VCaP (cell line): ENCODE results near the gene KCNH8.

Source experiments
- H3K27ac ChIP-seq: fragments of 450-650 bp; 2 replicates; pipeline ENCODE4 v1.5.1; 2017
- TF ChIP-seq, protein P1 (sequence below): fragments of 450-650 bp; conservative IDR thresholded peaks from 2 replicates; pipeline ENCODE4 v1.5.1; 2017; ENCODE audit warnings: mild to moderate bottlenecking, moderate library complexity

Gene KCNH8

DNA sequence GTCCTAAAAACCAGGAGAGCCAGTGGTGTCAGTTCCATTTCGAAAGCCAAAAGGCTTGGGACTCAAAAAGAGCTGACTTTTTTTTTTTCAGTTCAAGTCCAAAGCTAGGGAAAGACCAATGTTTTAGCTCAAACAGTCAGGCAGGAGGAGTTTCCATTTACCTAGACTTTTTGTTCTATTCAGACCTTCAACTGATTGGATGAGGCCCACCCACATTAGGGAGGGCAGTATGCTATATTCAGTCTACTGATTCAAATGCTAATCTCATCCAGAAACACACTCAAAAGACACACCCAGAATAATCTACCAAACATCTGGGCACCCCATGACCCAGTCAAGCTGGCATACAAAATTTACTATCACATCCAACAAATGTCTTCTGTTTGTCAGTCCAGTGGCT, 374.0 kb downstream of the KCNH8 start:
- H3K27ac ChIP-seq: no peak overlapping the region
- TF ChIP-seq, protein P1, sequence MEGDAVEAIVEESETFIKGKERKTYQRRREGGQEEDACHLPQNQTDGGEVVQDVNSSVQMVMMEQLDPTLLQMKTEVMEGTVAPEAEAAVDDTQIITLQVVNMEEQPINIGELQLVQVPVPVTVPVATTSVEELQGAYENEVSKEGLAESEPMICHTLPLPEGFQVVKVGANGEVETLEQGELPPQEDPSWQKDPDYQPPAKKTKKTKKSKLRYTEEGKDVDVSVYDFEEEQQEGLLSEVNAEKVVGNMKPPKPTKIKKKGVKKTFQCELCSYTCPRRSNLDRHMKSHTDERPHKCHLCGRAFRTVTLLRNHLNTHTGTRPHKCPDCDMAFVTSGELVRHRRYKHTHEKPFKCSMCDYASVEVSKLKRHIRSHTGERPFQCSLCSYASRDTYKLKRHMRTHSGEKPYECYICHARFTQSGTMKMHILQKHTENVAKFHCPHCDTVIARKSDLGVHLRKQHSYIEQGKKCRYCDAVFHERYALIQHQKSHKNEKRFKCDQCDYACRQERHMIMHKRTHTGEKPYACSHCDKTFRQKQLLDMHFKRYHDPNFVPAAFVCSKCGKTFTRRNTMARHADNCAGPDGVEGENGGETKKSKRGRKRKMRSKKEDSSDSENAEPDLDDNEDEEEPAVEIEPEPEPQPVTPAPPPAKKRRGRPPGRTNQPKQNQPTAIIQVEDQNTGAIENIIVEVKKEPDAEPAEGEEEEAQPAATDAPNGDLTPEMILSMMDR: no peak

DNA sequence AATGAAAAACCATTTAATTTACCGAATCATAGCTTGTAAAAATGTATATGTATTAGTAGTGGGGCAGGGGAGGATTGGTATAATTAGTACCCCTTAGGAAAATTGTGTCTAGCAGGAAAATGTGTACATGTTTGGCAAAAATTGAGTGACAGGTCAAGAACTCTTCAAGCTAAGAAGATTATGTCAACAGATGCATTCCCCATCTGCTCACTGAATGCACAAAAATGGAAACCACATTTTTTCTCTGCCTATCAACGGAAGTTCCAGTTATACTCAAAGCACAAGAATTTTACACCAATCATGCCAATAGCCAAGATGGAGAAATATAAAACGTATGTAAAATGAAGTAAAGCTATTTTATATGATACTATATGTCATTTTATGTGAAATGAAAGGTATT, 377.8 kb downstream of the KCNH8 start:
- no peak overlapping the region for H3K27ac ChIP-seq

GRCh38 chr3:19527746-19528145, 379.4 kb downstream of the KCNH8 start:
- no peak overlapping the region for H3K27ac ChIP-seq
- TF ChIP-seq, protein P1: no peak

More for the DNA sequence above, 377.8 kb downstream of the KCNH8 start:
- TF ChIP-seq, protein P1: no peak

- no peak overlapping the region for H3K27ac ChIP-seq
- TF ChIP-seq, protein P1: no peak
Measured at GRCh38 chr3:19531426-19531825, 383.1 kb downstream of the KCNH8 start.

DNA sequence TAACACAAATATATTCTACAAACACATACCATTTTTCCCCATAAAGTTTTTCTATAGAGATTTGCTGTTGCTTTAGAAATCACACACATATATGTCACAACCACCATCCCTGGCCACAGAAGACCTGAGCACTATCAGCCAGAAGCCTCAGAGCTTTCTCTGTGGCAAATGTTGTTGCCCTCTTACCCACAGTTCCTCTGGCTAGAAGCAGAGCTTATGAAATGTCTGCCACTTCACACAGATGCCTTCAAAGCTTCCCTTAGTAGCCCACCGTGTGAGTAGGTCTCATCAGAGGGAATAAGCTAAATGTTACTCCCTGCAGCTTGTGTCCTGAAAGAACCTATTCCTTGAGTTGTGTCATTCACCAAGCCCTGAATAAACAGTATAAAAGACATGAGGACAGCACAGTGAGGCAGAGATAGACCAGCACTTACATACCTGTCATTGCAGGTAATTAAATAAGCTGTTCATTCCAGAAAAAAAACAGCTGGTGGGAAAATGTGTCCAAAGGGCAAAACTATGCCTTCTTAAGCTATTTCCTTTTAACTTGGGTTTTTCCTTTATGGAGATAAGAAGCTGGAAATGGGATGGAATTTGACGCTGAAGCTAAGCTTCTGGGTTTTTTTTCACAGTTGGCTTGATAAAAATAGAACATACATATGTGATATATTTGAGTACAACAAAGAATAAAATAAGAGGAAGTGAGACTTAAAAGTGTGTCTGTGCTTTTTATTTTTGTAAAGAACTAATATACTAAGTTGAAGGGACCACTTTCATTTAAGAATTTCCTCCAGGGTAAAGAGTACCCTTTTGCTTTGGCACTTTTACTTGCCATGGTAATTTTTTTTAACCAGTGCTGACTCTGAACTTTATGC, 391.4 kb downstream of the KCNH8 start:
- H3K27ac ChIP-seq: no peak overlapping the region
- TF ChIP-seq, protein P1: no peak

GRCh38 chr3:19540464-19540863, 392.2 kb downstream of the KCNH8 start:
- H3K27ac ChIP-seq: no peak overlapping the region
- TF ChIP-seq, protein P1: no peak

DNA sequence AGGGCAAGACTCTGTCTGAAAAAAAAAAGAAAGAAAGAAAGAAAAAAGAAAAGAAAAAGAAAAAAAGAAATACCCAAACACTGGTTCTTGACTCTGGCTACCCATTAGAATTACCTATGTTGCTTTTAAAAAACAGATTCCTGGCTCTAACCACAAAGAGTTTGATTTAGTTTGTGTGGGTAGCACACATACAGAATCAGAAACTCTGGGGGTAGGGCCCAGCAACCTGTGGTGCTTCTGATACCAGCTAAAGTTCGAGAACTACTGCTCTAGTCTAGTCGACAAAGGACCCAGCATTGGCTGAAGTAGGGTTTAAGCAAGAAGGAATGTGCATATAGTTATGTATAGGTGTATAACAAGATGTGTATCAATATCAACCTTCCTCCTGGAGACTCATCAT, 393.0 kb downstream of the KCNH8 start:
- TF ChIP-seq, protein P1: no peak
- no peak overlapping the region for H3K27ac ChIP-seq
